ENCODE results near the gene EXO1.
"Not testable (repeated sequence)": the region's sequence is repeated elsewhere in the genome, so short reads cannot be mapped to it uniquely, and the experiment has no call there.

Gene EXO1

DNA sequence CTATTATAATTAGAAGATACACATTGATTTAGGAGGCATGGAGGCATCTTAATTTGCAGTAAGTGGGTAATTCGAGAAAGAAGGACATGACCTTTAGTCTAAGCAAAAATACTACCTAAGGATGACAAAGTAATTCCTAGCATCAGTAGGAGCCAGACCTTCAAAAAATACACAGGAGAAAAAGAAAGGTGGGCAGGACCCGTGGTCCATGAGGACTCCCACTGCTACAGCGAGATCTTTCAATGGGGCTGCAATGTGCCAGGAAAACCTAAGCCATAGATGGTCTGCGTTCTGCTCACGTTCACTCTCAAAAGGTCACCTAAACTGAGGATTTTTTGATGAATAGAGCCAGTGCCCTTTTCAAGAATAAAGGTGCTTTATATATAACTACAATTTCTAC, 10.6 kb upstream of the EXO1 start:
- DNase-seq, result no peak

DNA sequence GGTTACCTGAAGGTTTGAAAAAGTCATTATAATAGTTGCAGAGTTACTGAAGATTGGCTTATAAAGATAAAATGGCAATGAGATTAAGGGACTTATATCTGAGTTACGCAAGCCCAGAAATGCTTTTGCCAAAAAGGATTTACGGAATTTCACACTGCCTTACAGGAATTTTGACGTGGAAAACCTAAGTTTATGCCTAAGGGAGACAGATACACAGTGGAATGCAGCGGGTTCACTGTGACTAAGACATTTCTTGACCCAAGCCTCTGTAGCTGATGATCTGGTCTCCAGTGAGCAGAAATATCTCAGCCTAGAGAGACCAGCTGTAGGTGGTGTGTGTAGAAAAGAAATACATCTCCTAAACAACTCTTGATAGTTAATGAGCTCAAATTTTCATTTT, 10.1 kb upstream of the EXO1 start:
- no peak for DNase-seq

DNA sequence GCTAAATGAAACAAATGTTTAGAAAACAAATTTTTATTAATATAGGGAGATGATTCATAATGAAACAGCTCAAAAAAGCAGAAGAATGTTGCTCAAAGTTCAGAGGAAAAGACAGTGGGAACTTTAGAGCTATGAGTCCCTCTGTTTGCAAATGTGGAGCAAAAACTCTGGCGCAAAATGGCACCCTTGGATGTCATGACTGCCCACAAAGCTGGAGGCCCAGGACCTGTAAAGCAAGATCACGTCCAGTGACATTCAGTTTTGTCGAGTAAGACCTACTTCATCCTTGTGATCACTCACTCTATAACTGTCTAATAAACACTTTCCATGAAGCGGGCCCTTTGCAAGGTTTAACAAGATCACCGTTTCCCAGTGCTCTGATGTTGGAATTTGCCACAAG, 9.1 kb upstream of the EXO1 start:
- DNase-seq, result no peak

DNA sequence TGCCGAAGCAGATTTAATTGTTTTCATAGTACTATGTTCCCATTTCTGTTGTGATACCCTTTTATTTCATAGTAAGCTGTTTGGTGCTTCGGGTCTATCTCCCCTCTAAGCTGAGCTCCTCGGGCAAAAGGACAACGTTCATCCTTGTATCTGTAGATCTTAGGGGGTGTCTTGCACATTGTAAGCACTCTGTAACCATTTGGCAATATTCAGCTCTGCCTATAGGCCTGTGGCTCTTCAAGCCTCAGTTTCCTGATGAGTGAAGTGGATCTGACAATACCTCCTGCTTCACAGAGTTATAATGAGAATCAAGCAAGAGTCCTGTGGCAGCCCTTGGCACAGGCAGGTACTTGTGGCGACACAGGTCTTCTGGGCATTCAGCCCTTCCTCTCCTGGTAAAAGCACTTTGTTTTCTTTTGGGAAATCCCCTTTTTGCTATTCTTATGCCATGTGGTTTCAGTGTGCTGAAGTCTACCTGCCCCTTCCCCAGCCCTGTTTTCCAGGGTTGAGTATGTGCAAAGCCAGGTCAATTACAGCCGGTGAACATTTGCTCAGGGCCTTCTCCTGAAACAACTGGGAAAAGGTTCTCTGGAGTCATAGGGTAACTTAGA, 8.5 kb upstream of the EXO1 start:
- no peak for DNase-seq

DNA sequence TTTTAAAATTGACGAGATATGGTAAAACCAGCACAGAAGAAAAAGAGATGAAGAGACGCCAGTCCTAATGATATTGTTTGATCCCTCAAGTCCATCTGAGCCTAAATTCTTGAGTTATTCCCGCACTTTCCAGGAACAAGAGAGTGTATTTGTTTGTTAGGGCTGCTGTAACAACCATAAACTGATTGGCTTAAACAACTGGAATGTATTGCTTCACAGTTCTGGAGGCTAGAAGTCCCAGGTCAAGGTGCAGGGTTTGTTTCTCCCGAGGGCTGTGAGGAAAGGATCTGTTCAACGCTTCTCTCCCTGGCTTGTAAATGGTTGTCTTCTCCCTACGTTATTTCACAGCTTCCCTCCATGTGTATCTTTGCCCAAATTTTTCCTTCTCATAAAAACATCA, 7.8 kb upstream of the EXO1 start:
- DNase-seq, result no peak

DNA sequence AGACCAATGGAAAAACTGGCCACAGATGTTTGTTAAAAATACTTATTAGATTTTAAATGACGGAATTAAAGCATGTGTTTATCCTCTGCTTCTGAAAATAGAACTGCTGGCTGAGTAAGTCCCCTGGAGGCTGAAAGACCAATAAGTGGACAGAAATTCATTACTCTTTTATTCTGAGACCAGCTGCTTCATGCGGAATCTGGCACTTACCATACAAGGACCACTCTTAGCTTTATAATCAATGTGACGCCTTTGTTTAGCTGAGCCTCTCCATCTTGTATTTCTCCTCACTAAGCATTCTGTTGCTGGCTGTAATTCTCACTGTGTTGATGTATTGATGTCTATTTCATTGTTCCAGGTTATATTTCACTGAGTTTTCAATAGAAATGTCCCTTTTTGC, 6.3 kb upstream of the EXO1 start:
- DNase-seq, result no peak

DNA sequence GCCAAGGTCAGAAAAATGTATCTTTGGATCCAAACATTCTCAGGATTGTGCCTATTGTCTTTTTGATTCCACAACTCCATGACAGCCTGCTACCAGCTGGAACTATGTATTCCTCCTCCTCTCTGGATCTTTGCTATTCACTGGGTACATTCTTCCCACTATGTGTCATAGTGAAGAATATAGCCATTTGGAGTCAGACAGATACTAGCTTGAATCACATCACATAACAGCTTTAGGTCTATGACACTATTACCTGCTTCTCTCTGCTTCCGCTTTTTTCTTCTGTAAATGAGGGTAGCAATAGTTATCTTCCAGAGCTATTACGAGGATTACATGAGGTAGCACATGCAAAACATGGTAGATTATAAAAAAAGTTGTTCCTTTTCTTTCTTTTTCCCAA, 5.4 kb upstream of the EXO1 start:
- DNase-seq, result no peak

DNA sequence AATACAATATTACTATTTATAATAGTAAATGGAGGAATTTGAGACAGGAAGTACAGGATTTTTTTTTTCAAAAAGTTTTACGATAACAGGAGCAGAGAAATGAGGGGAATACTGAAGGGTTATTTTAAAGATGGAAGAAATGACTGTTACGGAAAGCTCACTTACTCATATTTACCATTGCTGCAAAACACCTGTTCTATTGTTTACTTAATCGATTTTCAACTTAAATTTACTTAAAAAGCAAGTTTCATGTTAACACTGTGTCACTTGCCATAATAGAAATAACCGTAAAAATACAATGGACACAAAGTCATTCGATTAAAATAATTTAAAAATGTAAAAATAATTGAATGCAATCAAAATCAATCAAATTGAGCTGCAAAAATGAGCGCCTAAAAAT, 3.4 kb upstream of the EXO1 start:
- no peak for DNase-seq

DNA sequence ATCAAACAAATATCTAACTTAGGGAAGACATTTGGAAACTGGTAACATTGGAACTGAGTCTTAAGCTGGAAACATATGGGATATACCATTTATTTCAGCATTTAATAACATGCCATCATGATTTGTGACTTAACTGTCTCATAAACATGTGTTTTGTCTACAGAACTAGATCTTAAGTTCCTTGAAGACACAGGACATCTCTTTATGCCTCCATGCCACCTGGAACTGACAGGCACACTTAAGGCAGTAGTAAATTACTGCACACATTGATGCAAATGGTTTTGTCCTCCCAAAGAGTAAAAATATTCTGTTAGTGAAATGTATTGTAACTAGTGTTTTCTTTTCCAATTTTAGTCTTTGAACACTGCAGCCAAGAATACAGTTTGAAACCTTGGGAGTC, 1.6 kb upstream of the EXO1 start:
- no peak for DNase-seq

DNA sequence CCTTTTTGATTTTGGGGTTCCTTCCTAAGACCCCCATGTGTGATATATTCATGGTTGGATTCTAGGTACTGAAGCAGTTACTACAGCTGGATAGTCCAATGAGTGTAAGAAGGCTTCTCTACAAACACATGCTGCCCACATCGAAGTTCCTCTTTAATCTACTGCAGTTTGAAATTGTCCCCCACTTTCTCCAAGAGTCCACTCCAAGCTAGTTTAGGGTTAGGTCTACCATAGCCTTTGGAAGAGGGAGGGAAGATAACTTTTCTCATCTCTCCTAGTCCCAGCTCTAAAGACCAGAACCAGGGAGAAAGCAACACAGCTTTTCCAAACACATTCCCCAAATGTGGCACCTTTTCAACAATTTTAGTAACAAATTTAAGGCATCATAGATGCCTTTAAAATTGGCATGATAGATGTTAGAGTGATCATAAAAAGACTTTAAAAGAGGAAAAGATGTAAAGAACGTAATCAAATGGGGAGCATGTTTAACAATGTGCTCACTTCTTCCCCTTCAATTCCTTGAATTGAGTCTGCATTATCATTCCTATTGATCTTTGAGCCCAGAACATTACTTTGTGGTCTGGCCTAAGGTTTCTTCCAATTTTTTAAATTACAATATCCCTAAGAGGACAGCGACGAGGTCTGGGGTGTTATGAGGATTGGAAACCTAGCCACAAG, 1.0 kb upstream of the EXO1 start:
- DNase-seq, result no peak

DNA sequence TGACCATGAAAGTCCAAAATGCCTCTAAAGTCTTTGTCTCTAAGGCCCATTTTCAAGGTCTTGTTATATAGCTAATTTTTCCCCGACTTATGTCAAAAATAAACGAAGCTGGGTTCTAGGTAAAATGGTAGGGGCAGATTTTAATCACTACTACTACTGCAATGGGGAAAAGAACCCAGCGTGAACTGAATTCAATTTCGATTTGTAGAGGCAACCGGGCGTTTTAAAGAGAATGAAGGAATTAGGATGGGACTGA, 536 bp upstream of the EXO1 start:
- DNase-seq, result no peak

DNA sequence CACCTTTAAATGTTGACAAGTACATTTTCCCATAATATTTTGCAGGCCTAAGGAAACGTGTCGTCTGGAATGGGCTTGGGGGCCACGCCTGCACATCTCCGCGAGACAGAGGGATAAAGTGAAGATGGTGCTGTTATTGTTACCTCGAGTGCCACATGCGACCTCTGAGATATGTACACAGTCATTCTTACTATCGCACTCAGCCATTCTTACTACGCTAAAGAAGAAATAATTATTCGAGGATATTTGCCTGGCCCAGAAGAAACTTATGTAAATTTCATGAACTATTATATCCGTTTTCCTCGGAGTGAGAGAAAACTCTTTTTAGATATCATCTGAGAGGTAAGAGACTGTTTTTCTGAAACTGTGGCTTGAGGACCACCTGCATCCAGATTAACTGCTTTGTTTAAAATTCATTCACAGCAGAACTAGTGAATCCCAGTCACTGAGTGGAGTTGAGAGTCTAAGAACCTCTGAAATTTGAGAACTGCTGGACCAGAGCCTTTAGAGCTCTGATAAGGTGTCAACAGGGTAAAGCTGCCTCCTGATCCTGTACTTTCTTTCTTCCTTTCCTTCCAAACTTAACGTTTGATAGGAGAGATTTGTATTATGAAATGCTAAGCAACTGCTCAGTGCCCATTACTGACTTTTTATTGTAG, 811 bp downstream of the EXO1 start:
- DNase-seq, result no peak

DNA sequence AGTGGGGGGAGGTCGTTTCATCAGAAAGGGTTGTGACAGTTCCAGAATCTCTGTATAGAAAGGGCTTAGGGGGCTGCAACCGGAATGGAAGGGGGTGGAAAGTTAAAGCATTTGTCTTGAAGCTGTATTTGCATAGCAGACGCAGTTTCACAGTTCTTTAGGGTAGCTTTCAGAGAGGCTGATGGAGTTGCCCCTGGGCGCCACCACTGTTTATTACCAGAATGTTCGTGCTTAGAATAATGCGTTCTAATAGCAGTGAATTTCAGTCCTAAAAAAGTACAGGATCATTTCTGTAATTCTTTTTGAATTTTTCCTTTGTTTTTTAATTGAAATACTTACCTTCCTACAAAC, 1.3 kb downstream of the EXO1 start:
- no peak for DNase-seq

DNA sequence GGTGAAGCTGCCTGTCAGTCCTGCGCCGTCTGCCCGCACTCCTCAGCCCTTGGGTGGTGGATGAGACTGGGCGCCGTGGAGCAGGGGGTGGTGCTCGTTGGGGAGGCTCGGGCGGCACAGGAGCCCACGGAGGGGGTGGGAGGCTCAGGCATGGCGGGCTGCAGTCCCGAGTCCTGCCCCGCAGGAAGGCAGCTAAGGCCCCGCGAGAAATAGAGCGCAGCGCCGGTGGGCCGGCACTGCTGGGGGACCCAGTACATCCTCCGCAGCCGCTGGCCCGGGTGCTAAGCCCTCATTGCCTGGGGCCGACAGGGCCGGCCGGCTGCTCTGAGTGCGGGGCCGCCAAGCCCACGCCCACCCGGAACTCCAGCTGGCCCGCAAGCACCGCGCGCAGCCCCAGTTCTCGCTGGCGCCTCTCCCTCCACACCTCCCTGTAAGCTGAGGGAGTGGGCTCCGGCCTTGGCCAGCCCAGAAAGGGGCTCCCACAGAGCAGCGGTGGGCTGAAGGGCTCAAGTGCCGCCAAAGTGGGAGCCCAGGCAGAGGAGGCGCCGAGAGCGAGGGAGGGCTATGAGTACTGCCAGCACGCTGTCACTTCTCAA, 7.6 kb downstream of the EXO1 start:
- DNase-seq, result not testable (repeated sequence)

DNA sequence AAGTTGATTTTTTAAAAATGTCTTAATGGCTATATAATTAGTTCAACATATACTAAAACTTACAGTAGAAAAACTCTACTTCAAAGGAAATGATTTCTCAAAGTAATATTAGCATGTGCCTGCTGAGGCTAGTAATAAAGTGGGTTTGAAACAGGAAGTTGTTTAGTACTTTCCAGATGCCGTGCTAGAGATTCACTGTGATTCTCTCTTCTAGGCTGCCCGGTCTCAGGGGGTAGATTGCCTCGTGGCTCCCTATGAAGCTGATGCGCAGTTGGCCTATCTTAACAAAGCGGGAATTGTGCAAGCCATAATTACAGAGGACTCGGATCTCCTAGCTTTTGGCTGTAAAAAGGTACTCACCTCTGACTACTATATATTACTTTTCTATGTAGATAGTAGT, 9.1 kb downstream of the EXO1 start:
- no peak for DNase-seq

DNA sequence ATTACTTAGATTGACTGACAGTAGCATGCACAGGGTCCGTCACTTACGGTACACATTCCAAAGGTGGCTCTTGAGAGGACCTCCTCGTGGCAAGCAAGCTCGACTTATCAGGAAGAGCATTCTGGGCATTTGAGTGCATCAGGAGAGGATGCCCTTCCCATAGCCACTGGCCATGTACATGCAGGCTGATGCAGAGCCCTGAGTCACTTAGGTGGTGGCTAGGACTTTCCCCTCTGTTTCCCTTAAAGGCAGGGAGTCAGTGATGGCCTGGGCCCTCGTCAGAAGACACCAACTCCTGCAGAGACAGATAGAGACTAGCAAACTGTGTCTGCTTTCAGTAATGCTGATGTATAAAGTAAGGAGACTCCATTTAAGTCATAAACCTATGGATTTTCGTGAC, 12.9 kb downstream of the EXO1 start:
- no peak for DNase-seq

DNA sequence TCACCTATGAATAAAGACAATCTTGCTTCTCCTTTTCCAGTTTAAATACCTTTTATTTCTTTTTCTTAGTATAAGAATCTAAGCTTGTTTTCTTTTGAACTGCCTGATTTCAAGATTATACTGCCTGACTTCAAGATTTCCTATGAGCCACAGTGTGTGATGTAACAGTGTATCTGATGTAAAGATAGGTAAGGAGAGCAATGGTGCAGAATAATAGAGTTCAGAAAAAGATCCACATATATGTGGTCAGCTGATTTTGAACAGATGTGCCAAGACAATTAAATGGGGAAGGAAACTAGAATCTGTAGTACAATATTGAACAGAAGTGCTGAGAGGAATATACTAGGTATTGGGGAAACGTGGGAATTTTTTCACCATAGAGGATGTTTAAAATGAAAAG, 21.0 kb downstream of the EXO1 start:
- DNase-seq, result no peak

DNA sequence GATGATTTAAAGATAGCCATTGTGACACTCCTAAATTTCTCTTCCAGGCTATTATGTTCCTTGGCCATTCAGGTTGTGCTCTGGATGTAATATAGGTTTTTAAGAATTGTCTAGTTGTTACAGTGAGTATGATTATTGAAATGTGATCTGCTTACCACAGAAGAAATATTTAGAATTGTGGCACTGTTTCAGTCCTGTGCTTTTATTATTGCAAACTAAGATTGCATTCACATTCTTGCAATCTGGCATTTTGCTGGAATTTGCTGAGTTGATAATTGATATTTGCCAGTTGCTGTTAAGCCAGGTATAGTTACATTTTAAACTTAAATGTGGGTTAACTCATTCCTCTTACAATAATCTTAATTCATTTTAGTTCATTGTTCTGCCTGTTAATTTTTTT, 22.3 kb downstream of the EXO1 start:
- no peak for DNase-seq

DNA sequence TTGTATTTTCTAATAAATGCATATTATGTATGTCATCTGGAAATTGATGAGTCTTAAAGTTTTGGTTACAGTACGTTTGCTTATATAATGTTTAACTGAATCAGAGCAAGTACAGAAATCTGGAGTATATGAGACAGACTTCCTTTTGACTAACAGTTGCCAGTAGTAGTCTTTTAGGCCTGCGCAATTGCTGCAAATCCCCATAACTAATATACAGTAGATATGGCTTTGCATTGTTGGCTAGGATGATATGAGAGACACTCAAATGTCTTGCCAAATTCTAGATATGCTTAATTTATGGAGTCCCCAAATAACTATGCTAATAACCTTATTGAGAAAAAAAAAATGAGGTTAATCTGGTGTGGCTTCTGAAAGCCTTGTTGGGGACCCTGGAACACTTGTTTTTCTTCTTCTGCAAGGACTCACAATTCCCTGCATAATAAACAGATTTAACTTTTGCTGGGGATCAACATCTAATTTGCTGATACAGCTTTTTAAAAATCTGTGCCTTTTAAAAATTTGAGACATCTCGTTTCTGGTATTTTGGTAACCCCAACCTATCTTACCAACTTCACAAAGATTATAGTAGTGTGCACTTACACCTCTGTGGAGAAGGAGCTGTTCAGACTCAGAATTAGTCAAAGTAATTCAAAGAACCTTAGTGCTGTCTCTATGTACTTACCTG, 22.9 kb downstream of the EXO1 start:
- DNase-seq, result no peak

DNA sequence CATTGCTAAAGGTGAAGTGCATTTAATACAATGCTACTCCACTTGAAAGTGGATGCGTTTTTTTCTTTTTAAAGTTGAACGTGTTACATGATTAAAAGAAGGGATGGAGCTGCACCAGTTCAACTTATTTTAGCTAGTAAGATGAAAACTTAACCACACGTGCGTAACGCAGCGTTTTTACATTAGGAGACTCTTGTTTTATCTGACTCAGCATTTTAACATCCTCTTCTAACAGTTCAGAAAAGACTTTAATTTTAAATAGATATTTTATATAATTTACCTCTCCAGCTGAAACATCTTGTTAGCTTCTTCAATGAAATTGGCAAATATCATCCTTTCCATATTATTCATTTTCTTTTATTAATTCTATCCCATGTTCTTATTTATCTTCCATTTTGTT, 33.4 kb downstream of the EXO1 start:
- no peak for DNase-seq

DNA sequence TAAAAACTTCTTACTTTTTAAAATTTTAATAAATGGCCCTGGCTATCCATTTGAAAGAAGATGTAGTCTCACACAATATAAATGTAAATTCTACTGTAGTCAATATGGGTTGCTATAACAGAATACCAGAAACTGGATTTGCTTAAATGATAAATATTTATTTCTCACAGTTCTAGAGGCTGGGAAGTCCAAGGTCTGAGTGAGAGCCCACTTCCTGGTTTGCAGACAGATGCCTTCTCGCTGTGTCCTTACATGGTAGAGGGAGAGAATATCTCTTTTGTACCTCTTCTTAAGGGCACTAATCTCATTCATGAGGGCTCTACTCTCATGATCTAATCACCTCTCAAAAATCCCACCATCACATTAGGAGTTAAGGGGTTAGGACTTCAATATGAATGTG, 35.2 kb downstream of the EXO1 start:
- no peak for DNase-seq

DNA sequence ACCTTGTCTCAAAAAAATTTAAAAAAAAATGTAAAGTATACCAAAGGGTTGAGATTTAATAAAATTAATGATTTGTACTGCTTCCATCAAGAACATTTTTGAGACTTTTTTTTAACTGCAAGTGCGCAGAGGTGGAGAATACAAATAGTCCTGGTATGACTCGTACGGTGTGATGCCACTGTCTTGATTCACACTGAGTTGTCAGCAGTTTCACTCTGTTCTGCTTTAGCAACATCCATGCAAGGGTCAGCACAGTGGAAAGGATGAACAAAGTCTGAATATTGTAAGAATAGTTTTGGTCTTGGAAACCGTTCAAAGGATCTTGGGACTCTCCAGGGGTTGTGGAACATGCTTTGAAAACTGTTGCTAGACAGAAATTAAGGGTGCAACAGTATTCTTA, 40.2 kb downstream of the EXO1 start:
- DNase-seq, result no peak

DNA sequence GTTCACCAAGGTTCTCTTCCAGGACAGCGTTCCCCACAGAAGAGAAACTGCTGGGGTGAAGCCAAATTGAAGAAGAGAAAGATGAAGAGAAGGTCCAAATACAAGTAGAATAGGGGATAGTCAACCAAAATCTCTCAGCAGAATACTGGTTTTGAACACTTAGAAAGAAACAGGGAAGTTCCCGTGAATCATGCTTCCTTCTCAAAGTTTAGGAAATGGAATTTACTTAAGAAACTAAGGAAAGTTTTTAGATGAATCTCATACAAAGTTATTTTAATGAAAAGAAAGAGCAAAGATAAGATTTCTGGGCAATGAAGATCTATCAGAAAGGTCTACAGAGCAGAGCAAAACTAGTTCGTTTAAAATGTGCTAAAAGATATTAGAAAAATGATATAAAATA, 43.3 kb downstream of the EXO1 start:
- DNase-seq, result no peak

DNA sequence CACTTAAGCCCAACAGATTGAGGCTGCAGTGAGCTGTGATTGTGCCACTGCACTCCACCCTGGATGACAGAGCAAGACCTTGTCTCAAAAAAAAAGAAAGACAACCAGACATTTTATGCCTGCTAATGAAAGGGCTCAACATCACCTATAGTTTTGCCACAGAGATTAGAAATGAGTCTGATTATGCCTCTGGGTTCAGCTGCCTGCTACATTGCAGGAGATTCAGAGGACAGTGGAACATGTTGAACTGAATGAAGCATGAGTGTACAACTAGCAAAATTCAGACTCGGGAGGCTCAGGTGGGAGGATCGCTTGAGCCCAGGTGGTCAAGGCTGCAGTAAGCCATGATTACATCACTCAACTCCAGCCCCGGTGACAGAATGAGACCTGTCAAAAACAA, 46.0 kb downstream of the EXO1 start:
- no peak for DNase-seq
